DMS53 treated with DMSO at 0.1 percent for 48 hours (cell line): Measurements from ENCODE around the gene PLEKHA5.
"Not testable (repeated sequence)": the region's sequence is repeated elsewhere in the genome, so short reads cannot be mapped to it uniquely, and the experiment has no call there.

Experiments used
- DNase-seq: peaks from one replicate; lab custom pipeline; 2025; ENCODE audit not compliant: unreplicated experiment; lab: John Stamatoyannopoulos, UW

The PLEKHA5 gene

DNA sequence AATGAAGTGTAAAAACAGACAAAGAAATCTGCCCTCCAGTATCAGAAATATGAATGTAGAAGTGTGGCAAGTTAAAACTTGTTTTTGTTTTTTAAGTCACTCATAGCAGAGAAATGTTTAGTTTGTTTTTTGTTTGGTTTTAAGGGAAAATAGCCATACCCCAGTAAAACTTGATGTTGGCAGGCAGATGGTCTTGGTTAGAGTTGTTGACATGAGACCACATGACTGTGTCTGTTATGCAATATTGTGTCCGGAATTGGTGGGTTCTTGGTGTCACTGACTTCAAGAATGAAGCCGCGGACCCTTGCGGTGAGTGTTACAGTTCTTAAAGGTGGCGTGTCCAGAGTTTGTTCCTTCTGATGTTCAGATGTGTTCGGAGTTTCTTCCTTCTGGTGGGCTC is 99.5 kb downstream of the PLEKHA5 start:
- DNase-seq, result not testable (repeated sequence)

DNA sequence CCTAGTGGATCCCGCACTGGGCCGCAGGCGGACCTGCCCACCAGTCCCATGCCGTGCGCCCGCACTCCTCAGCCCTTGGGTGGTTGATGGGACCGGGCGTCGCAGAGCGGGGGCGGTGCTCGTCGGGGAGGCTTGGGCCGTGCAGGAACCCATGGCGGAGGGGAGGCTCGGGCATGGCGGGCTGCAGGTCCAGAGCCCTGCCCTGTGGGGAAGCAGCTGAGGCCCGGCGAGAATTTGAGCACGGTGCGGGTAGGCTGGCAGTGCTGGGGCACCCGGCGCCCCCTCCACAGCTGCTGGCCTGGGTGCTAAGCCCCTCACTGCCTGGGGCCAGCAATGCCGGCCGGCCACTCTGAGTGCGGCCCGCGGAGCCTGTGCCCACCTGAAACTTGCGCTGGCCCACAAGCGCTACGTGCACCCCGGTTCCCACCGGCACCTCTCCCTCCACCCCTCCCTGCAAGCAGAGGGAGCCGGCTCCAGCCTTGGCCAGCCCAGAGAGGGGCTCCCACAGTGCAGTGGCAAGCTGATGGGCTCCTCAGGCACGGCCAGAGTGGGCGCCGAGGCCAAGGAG is 100.8 kb downstream of the PLEKHA5 start:
- no peak for DNase-seq

DNA sequence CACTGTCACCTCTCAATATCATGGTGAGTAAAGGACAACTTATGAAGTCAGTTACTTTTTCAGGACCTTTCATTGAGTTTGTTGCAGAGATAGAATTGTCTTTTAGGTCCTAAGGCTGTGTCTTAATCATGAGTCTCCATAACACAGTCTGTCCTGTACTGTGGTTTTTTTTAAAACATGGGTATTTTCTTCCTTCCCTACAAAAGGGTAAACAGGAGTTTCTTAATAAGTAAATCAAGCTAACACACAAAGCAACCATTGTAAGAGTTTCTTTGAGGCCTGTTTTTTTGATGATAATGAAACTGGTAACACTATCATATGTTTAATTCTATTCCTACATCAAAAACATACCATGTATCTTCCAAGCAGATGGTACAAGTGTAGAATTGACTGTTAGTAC is 101.4 kb downstream of the PLEKHA5 start:
- no peak for DNase-seq

DNA sequence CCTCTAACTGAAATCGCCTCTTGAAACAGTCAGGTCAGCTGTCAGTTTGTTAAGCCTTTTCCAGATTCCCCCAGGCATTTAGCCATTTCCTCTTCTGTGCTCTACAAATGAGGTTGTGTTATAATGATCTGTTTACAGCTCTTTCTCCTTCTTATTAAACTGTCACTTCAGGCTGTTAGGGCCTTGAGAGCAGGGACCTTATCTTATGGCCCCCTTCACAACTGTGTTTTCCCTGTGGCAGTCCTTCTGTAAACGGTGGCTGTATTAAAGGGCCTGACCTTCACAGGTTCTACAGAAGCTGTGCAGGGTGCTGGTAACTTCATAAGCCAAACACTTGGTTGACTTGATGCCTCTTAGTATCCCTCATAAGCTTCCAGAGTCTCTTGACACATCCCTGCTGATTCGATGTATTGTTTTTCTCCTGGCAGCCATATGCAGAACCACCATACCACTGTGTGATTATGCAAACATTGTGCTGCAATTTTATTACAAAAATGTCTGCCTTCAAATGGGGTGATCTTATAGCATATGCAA is 104.7 kb downstream of the PLEKHA5 start:
- no peak for DNase-seq

DNA sequence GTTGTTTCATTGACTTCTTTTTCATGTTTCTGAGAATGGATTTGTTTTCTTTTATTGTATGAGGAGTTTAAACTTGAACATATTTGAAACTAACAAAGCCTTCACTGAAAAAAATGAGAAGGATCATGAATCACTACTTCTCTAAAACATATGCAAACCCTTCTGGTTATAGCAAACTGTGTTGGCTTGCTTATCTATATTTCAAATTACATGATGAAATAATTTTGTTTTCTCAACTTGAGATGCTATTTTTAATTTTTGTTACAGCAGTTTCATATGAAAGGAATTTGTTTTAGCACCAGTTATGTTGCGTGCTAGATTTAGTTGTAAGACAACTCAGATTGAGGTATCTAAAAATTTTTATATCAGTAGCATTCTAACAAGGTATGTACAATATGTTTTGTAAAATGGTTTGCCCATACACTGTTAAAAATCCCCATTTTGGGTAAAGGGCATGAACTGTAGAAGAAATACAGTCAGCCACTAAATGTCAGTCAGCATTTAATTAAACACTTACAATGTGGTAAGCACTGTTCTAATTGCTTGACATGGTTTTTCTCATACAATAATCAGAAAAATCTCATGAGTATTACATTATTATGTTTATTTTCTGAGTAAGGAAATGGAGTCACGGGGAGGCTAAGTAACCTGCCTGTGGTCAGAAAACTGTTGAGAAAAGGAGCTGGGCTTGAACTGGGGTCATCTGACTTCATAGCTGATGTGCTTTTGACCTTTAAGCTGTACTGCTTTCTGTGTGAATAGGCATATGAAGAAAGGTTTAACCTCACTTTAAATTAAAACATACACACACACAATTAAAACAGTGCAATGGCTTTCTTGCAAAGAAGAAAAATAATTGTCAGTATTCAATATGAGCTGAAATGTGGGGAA is 105.7 kb downstream of the PLEKHA5 start:
- DNase-seq, result no peak

DNA sequence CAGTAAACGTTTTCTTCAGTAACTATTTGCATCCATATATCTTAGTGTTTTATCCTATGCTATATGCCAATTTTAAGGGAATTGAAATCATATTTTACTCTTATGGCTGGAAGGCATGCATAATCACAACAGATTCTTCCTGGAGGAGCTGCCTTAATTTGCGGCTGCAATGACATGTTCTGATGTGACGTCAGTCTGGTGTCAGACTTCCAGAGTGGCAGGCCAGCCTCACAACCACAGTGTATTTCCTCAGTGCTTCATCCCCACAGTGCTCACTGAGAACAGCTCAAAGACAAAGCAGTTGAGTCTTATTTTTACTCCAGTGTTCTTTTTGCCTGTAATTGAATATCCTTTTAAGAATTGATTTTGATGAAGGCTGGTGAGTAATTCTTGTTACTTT is 107.1 kb downstream of the PLEKHA5 start:
- DNase-seq, result no peak

DNA sequence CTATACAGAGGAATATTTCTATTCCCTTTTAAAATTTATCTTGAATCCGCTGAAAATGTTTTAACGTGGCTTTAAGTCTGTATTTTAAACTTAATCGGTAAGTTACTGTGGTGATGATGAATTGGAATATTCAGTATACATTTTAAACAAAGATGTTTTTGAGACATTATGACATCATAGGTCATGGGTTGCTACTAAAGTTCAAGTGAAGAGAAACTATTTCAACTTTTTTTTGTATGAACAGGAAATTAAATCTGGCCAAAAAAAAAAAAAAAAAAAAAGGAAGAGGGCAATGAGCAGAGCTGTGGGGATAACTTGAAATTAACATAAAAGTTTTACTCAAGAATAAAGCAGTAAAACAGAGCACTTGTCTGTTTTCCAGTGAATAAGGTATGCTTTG is 109.0 kb downstream of the PLEKHA5 start:
- DNase-seq, result no peak

DNA sequence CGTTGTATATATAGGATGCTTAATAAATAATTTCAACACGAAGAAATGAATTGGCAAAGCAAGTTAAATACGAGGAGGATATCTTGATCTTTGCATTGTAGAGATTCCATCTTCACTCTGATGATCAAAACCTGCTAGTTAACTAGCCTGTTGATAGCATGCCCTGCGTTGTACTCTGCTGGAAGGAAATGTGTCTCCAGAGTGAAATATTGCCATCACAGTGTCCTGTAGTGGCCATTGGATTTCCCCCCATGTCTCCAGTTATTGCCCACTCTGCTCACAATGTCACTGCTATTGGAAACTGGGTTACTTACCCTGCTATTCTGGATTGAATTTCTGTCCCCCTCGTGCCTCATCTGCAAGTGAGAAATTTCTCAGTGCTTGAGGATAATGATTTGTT is 109.6 kb downstream of the PLEKHA5 start:
- DNase-seq, result no peak

DNA sequence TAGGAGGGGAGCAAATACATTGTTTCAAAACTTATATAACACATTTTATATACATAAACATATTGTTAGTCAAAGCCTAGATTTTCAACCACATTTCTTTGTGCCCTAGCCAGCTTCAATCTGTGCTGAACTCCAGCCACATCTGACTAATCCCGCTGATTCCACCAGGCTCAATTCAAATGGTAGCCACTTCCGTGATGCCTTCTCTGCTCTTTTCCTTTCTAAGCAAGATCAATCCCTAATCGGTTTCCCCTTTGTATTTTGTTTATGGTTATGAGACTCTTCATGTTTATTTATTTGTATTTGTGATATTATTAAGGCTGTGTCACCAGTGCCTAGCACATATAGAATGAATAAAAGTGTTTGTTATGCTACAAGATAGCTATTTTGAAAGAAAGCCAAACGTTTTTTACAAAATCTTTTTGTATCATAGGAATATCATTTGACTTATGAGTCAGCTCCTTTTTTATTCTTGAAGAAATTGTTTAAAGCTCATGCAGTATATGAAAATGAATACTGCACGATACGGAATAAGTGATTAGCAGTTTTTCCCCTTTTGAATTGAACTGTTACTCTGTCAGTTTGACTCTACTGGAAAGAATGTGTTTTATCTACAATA is 110.2 kb downstream of the PLEKHA5 start:
- no peak for DNase-seq

DNA sequence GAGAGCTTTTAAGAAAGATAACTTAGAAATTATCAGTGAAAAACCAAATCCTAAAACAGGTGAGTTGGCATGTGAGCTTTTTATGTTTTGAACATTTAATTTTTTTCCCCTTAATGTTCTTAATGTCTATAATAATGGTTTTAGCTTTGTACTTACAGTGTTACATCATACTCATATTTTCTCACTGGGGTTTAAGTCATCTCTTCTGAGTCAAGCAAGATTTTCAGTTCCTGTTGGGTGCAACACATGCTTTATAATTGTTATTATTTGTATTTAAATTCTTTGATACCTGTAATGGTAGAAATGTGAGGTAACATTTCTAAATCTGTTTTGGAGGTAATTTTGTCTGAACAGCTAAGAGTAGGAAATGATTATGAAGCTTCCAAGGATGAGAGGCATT is 113.0 kb downstream of the PLEKHA5 start:
- no peak for DNase-seq

DNA sequence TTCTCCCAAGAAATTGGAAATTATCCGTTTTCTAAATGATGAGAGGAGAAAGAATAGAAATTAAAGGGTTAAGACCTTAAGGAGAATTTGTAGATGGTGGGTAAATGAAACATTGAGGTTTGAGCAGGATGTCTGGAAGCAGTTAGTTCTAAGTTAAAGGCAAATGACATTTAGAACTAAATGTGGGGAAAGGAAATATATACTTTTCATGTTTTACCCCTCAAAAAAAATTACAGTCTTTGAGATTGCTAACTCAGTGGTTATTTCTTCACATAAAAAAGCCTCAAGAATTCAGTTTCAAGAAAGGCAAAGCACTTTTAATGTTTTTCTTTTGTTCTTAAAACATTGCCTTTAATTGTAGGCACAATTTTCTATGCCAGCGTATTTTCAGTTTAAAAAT is 114.0 kb downstream of the PLEKHA5 start:
- no peak for DNase-seq

DNA sequence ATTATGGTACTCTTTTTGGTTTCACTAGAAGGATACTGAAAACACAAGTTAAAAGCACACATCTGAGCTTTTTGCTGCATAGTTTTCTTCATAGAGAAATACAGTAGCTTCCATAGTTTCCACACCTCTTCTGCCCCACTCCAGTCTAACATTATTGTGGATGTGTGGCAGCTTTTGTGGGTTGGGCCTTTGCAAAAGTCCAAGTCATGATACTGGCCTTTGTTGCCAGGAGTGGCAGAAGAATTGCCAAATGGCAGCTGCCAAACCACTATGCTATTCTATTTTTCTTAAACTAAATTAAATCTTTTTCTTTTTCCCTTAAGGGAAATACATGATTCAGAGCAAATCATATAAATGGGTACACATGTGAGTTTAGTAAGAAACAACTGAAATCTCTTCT is 114.8 kb downstream of the PLEKHA5 start:
- no peak for DNase-seq

DNA sequence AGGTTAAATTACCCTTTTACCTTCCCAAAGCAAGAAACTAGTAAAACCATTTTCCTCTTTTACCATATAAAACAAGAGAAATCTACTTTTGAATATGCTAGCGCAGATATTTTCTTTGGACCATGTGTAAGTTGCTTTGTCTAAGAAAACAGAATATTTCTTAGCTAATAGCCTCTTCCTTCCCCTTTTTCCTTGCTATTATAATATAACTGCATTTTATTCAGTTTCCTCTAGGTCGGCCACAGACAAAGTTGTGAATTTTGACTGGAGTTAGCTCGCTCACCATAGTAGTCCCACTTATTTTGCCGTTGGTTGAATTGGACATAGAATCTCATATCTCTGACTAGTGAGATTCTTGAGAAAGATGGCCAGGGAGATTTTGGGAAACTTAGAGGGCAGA is 115.6 kb downstream of the PLEKHA5 start:
- no peak for DNase-seq

DNA sequence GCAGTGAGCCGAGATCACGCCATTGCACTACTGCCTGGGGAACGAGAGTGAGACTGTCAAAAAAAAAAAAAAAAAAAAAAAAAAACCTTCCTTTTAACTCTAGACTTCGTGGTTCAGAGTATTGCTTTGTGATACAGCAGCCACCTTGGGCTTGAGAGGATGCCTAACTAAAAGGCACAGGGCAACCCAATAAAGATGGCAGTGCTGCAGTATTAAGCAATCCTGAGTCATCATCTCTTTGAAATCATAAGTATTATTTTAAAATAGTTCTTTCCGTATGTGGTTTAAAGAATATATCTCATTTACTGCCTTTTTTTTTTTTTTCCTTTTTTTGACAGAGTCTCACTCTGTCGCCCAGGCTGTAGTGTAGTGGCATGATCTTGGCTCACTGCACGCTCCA is 116.1 kb downstream of the PLEKHA5 start:
- DNase-seq, result no peak

DNA sequence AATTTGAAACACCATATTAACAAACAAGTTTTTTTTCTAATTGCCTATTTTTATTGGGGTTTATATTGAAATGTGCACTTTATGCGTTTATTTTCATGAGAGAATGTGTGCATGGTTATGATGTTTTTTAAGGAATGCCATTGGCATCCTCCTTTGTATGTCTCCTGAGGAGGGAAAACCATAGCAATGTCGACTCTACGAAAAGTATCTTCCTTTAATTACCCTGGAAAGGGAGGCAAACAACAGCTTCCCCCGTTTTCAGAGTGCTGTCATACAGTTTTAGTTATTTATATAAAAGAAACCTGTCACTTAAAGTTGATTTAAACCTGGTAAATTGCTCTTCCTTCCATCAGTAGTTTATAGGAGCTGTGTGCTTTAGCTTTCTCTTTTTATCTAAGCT is 117.4 kb downstream of the PLEKHA5 start:
- no peak for DNase-seq

DNA sequence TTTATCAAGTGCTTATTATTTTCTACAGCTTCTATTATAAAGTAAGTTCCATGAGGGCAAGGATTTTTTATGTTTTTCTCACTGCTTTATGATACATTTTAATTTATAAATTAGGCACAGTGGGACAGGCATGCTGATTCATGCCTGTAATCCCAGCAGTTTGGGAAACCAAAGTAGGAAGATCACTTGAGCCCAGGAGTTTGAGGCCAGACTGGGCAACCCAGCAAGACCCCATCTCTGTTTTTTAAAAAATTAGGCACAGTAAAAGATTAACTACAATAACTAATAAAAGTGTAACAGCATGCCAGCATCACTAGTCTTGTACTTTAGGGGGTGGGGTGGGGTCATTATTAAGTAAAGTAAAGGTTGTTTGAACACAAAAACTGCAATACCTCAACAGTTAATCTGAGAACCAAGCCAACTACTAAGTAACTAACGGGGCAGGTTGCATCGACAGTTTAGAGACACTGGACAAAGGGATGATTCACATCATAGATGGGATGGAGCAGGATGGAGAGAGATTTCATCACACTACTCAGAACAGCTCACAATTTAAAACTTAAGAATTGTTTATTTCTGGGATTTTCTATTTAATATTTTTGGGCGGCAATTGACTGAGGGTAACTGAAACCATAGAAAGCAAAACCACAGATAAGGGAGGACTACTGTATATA is 119.5 kb downstream of the PLEKHA5 start:
- no peak for DNase-seq

DNA sequence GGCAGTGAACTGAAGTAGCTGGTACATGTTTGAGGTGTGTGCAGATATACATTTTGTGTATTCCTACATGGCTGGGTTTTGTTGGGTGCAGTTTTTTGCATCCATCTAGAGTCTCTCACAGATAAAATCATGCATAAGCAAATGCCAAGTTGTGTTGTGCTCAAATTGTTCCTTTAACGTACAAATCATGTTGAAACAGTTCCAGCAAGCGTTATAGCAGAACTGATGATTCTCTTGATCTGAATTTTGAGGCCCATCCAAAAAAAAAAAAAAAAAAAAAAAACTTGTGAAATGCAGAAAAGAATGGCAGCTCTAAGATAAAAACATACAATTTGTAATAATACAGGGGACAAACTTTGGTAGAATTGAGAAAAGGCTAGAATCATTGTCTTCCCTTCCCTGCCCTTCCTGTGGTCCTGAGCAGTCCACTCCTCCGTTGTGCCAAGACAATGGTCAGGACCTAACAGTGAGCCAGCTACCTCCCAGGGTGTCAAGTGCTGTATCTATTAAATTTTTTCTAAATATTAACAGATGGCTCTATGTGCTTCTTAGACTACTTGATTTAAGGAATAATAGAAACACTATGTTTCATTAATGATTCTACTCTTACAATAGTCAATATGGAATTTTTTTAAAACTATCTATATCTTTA is 122.1 kb downstream of the PLEKHA5 start:
- DNase-seq, result no peak

DNA sequence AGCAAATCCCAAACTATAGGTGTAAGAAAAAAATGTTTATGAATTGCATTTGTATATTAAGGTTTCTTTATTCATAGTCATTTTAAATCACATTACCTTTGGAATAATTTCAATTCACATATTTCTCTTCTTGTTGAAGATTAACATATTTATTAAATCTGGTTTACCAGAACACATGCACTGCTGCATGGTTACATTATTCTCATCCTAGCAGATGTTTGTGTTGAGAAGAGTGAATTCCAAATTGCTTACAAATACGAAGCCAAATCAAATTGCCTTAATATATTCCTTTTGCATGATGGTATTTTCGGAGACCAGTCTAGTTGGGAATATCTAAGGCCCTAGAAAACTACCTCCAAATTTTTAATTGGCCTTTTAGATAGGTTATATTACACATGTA is 130.6 kb downstream of the PLEKHA5 start:
- no peak for DNase-seq

DNA sequence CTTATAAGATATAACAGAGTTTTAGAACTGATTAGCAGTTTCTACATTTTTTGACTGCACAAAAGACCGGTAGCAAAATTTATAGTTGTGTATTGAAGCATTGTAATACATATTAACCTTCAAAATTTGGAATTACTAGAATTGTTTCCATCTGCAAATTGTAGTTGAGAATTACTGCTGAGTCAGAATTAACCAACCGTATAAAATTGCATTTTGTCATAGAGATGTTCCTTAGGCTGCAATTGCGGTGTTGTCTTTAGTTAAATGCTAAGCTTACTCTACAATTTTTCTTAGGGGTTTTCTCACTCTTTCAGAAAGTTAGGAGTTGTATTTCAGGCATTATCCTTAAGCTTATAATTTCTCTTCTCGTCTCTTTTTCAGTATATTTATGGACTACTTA is 132.2 kb downstream of the PLEKHA5 start:
- DNase-seq, result no peak

DNA sequence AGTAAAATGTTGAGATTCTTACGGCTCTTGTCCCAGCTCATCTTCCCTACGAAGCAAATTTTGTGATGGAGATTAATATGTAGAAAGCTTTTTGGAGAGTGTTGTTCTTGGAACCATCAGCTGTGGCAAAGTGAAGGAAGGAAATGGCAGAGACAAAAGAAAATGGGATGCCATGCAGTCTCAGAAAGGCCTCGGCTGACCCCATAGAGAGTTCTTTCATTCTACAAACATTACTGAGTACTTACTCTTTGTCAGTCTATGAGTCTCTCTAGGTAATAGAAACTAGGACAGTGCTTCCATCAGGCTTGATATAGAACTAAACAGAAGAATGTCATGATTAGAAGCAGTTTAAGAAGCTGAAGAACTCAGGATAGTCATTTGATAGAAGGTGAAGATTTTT is 134.1 kb downstream of the PLEKHA5 start:
- no peak for DNase-seq
